HepG2 (cell line): ENCODE data around the gene SYS1. TPM values are rescaled to one million over a fixed set of nuclear protein-coding genes. Genes with fewer than 3 reads are reported as not detected.

ENCODE experiments used
- IKZF5 ChIP-seq: IDR thresholded peaks from 2 replicates; pipeline ENCODE4 v1.6.1; 2018; ENCODE audit warnings: missing genetic modification reagents, mild to moderate bottlenecking, missing compliant biosample characterization
- MBNL3 ChIP-seq: fragments of 250-450 bp; sonication (Bioruptor Pico); conservative IDR thresholded peaks from 2 replicates; pipeline ENCODE4 v1.8.0; 2022; ENCODE audit warnings: mild to moderate bottlenecking, inconsistent platforms
- MEIS2 ChIP-seq: sonication (generic); formaldehyde crosslinking; IDR thresholded peaks from 2 replicates; pipeline ENCODE4 v1.9.0; 2021; ENCODE audit warnings: mild to moderate bottlenecking, missing genetic modification reagents
- SP4 ChIP-seq: sonication (generic); formaldehyde crosslinking; IDR thresholded peaks from 2 replicates; pipeline ENCODE4 v1.8.1; 2023; ENCODE audit warnings: mild to moderate bottlenecking, missing genetic modification reagents
- SRY ChIP-seq: sonication (generic); formaldehyde crosslinking; IDR thresholded peaks from 2 replicates; pipeline ENCODE4 v1.8.0; 2022; ENCODE audit warnings: mild to moderate bottlenecking, missing genetic modification reagents
- TBL1XR1 ChIP-seq: fragments of 150-350 bp; IDR thresholded peaks from 2 replicates; pipeline ENCODE4 v1.6.1; 2014; ENCODE audit warnings: borderline replicate concordance, low read length; ENCODE audit not compliant: partially characterized antibody
- TEAD3 ChIP-seq: optimal IDR thresholded peaks from 2 replicates; pipeline ENCODE3; 2016; ENCODE audit warnings: borderline replicate concordance
- ZBTB25 ChIP-seq: IDR thresholded peaks from 2 replicates; pipeline ENCODE4 v1.6.1; 2018; ENCODE audit warnings: missing genetic modification reagents
- ZBTB7B ChIP-seq: sonication (generic); formaldehyde crosslinking; IDR thresholded peaks from 2 replicates; pipeline ENCODE4 v1.4.0; 2020; ENCODE audit warnings: missing genetic modification reagents
- ZFAT ChIP-seq: sonication (generic); formaldehyde crosslinking; conservative IDR thresholded peaks from 2 replicates; pipeline ENCODE4 v1.8.1; 2023; ENCODE audit warnings: missing genetic modification reagents, inconsistent platforms
- ZNF121 ChIP-seq: sonication (generic); formaldehyde crosslinking; IDR thresholded peaks from 2 replicates; pipeline ENCODE4 v1.5.0; 2020; ENCODE audit warnings: mild to moderate bottlenecking, missing genetic modification reagents
- ZNF790 ChIP-seq: sonication (generic); formaldehyde crosslinking; IDR thresholded peaks from 2 replicates; pipeline ENCODE4 v1.8.0; 2022; ENCODE audit warnings: missing genetic modification reagents, mild to moderate bottlenecking, borderline replicate concordance
- ZNF883 ChIP-seq: sonication (generic); formaldehyde crosslinking; IDR thresholded peaks from 2 replicates; pipeline ENCODE4 v1.5.1; 2020; ENCODE audit warnings: mild to moderate bottlenecking, missing genetic modification reagents; ENCODE audit errors: not compliant biosample characterization
- polyA plus RNA-seq, 8 experiments: library from polyadenylated mRNA; depleted of rRNA in 3 of 8; stranded (reverse) in 7 of 8; unstranded in 1 of 8; fragments of >200 nt; fragmentation: Illumina TruSeq in 4 of 8; extraction: Trizol in 4 of 8; gene quantifications; 2 replicates each; pipeline versions ENCODE4 v1.2.1 to v1.2.3, GENCODE V29; 2011 to 2016; ENCODE audit warnings: low read depth in 4 of 8, missing spikeins in 1 of 8, mixed read lengths in 1 of 8; ENCODE audit not compliant: insufficient read depth in 1 of 8
- total RNA-seq, 5 experiments: library from RNA; depleted of rRNA; stranded (reverse); fragments of >200 nt; fragmentation: Illumina TruSeq; extraction: Trizol; gene quantifications; 2 replicates each; pipeline ENCODE4 v1.2.3, GENCODE V29; 2016; ENCODE audit warnings: low read depth in 1 of 5
- TF ChIP-seq, protein P1 (sequence below): sonication (generic); formaldehyde crosslinking; IDR thresholded peaks from 2 replicates; pipeline ENCODE4 v1.4.0; 2020; ENCODE audit warnings: mild to moderate bottlenecking, missing genetic modification reagents
- TF ChIP-seq, protein P2 (sequence below): sonication (generic); formaldehyde crosslinking; conservative IDR thresholded peaks from 2 replicates; pipeline ENCODE4 v1.8.0; 2022; ENCODE audit warnings: low read depth, missing genetic modification reagents
- TF ChIP-seq, protein P3 (sequence below), 2 experiments: sonication (generic) in 1 of 2; formaldehyde crosslinking in 1 of 2; IDR thresholded peaks; 2 replicates each; pipeline versions ENCODE4 v1.4.0 to v1.6.1; 2018 to 2020; ENCODE audit warnings: missing genetic modification reagents in 2 of 2, borderline replicate concordance in 1 of 2, low read depth in 1 of 2, mild to moderate bottlenecking in 1 of 2, missing biosample characterization in 1 of 2

SYS1 gene
- total and polyA plus RNA-seq, 2 of the 13 experiments (the other 11 are each of a cell fraction or from before 2014, with no cell fraction given) = 38.3 to 65.6 TPM

DNA sequence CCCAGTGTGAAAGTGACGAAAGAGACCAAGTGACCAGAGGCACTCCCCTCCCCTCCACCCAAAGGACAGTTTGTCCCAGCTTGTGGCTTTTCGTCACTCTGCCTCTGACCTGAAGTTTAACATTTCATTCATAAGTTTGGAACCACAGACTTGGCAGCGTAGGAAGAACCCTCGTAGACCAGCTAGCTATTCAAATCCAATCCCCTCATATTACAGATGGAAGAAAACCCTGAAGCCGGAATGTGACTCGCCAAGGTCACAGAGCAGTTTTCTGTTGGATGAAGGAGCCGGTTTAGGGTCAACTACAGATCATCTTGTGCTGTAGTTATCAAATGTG lies 3.9 kb upstream of the SYS1 start (continued):
- TF ChIP-seq, protein P1, sequence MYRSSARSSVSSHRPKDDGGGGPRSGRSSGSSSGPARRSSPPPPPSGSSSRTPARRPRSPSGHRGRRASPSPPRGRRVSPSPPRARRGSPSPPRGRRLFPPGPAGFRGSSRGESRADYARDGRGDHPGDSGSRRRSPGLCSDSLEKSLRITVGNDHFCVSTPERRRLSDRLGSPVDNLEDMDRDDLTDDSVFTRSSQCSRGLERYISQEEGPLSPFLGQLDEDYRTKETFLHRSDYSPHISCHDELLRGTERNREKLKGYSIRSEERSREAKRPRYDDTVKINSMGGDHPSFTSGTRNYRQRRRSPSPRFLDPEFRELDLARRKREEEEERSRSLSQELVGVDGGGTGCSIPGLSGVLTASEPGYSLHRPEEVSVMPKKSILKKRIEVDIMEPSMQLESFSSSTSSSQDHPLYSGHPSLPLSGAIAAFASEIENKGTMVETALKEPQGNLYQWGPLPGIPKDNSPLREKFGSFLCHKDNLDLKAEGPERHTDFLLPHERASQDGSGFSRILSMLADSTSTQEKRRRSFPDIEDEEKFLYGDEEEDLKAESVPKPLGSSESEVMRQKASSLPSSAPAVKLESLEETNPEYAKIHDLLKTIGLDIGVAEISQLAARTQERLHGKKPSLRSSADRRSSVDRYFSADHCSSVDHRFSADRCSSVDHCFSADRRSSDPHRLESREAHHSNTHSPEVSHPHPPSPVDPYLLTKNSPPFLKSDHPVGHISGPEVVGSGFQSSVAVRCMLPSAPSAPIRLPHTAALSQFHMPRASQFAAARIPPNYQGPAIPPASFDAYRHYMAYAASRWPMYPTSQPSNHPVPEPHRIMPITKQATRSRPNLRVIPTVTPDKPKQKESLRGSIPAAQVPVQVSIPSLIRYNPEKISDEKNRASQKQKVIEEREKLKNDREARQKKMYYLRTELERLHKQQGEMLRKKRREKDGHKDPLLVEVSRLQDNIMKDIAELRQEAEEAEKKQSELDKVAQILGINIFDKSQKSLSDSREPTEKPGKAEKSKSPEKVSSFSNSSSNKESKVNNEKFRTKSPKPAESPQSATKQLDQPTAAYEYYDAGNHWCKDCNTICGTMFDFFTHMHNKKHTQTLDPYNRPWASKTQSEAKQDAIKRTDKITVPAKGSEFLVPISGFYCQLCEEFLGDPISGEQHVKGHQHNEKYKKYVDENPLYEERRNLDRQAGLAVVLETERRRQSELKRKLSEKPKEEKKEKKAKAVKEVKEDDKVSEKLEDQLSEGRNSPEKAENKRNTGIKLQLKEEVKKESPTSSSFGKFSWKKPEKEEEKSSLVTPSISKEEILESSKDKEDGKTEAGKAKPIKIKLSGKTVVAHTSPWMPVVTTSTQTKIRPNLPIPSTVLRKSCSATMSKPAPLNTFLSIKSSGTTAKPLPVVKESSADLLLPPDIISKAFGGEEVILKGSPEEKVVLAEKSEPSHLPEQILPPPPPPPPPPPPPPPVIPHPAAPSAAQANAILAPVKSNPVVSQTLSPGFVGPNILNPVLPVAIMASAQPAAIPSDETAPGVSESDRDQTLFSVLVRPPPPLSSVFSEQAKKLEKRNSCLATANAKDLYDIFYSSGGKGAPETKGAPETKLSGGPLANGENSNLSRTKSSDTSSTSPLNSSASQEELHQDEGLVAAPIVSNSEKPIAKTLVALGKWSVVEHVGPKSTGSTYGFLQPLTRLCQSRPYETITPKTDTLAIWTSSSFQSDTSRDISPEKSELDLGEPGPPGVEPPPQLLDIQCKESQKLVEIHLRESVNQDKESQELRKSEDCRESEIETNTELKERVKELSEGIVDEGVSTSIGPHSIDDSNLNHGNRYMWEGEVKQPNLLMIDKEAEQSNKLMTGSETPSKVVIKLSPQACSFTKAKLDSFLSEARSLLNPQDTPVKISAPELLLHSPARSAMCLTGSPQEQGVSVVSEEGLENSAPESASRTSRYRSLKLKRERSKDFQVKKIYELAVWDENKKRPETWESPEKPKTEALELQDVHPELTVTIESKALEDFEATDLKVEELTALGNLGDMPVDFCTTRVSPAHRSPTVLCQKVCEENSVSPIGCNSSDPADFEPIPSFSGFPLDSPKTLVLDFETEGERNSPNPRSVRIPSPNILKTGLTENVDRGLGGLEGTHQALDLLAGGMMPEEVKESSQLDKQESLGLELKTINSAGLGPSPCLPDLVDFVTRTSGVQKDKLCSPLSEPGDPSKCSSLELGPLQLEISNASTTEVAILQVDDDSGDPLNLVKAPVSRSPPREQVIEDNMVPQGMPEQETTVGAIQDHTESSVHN (CRISPR knock-in tag) = no peak
- TF ChIP-seq IKZF5 (CRISPR knock-in tag) = no peak
- TF ChIP-seq ZNF121 (CRISPR knock-in tag) = no peak
- TF ChIP-seq ZBTB7B (CRISPR knock-in tag) = 0 out of 2 replicates have a peak, but pooled peaks have one; percentile 7
- TF ChIP-seq MEIS2 = no peak
- TF ChIP-seq SRY (CRISPR knock-in tag) = no peak
- TF ChIP-seq ZNF883 (CRISPR knock-in tag) = no peak
- TF ChIP-seq TBL1XR1 = peak; percentile 12
- 0 out of 2 replicates have a peak, but pooled peaks have one; percentile 20 for TF ChIP-seq SP4
- peak; percentile 56 for TF ChIP-seq TEAD3
- TF ChIP-seq MBNL3 (CRISPR knock-in tag) = no peak
- TF ChIP-seq, protein P2, sequence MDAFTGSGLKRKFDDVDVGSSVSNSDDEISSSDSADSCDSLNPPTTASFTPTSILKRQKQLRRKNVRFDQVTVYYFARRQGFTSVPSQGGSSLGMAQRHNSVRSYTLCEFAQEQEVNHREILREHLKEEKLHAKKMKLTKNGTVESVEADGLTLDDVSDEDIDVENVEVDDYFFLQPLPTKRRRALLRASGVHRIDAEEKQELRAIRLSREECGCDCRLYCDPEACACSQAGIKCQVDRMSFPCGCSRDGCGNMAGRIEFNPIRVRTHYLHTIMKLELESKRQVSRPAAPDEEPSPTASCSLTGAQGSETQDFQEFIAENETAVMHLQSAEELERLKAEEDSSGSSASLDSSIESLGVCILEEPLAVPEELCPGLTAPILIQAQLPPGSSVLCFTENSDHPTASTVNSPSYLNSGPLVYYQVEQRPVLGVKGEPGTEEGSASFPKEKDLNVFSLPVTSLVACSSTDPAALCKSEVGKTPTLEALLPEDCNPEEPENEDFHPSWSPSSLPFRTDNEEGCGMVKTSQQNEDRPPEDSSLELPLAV (CRISPR knock-in tag) = no peak
- TF ChIP-seq, protein P3, sequence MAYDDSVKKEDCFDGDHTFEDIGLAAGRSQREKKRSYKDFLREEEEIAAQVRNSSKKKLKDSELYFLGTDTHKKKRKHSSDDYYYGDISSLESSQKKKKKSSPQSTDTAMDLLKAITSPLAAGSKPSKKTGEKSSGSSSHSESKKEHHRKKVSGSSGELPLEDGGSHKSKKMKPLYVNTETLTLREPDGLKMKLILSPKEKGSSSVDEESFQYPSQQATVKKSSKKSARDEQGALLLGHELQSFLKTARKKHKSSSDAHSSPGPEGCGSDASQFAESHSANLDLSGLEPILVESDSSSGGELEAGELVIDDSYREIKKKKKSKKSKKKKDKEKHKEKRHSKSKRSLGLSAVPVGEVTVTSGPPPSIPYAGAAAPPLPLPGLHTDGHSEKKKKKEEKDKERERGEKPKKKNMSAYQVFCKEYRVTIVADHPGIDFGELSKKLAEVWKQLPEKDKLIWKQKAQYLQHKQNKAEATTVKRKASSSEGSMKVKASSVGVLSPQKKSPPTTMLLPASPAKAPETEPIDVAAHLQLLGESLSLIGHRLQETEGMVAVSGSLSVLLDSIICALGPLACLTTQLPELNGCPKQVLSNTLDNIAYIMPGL (CRISPR knock-in tag; IDR thresholded peaks at IDR 0.05; ENCODE audit: borderline replicate concordance in 1 of 2, low read depth in 1 of 2) = no peak
- TF ChIP-seq ZNF790 (CRISPR knock-in tag) = peak; percentile 85
- 0 out of 2 replicates have a peak, but pooled peaks have one; percentile 20 for TF ChIP-seq ZFAT (CRISPR knock-in tag)
- 0 out of 2 replicates have a peak, but pooled peaks have one; percentile 5 for TF ChIP-seq ZBTB25 (CRISPR knock-in tag)
